Measurements from ENCODE around the gene PLEKHG4.

- TF ChIP-seq POLR2AphosphoS5 (IDR thresholded peaks at IDR 0.05; ENCODE audit: low read depth, low read length) (no peak), MAX (IDR thresholded peaks at IDR 0.05; ENCODE audit: low read depth) (no peak), CTCF (IDR thresholded peaks at IDR 0.05) (no peak), FOXM1 (IDR thresholded peaks at IDR 0.05; ENCODE audit: low read depth) (no peak), CHD2 (IDR thresholded peaks at IDR 0.05; ENCODE audit: low read length, partially characterized antibody) (no peak), PBX3 (IDR thresholded peaks at IDR 0.05) (no peak), TAF1 (IDR thresholded peaks at IDR 0.05; ENCODE audit: borderline replicate concordance, low read depth, low read length) (no peak), SMC3 (IDR thresholded peaks at IDR 0.05; ENCODE audit: low read depth, low read length) (no peak), ELF1 (IDR thresholded peaks at IDR 0.05) (no peak)
Measured at GRCh38 chr16:67302076-67302475, 22.7 kb downstream of the PLEKHG4 start.

Measured in SK-N-SH (cell line).